Fibroblast of lung (primary cell): ENCODE data around the gene HSF4. TPM values are rescaled to one million over a fixed set of nuclear protein-coding genes. Genes with fewer than 3 reads are reported as not detected.

Source experiments
- DNase-seq, 2 donors: peaks; one replicate each; pipeline versions ENCODE4 v3.0.0 to v3.0.0-alpha.2; 2010; ENCODE audit warnings: low read depth in 2 of 2
- H2AFZ ChIP-seq: 2 replicates; pipeline ENCODE4 v1.5.1; 2012; ENCODE audit warnings: low read length, control low read depth, inconsistent platforms
- H3K27ac ChIP-seq: 2 replicates; pipeline ENCODE4 v1.5.1; 2011; ENCODE audit warnings: low read length, control low read depth; ENCODE audit not compliant: insufficient read depth
- H3K27me3 ChIP-seq: 2 replicates; pipeline ENCODE4 v1.5.1; 2011; ENCODE audit warnings: mild to moderate bottlenecking, low read length; ENCODE audit not compliant: control insufficient read depth, insufficient read depth
- H3K36me3 ChIP-seq: 2 replicates; pipeline ENCODE4 v1.5.1; 2011; ENCODE audit warnings: low read length; ENCODE audit not compliant: control insufficient read depth, insufficient read depth
- H3K4me1 ChIP-seq: 2 replicates; pipeline ENCODE4 v1.5.1; 2011; ENCODE audit warnings: low read length; ENCODE audit not compliant: control insufficient read depth, insufficient read depth; ENCODE audit errors: extremely low read depth
- H3K4me2 ChIP-seq: 2 replicates; pipeline ENCODE4 v1.5.1; 2011; ENCODE audit warnings: low read length, control low read depth; ENCODE audit not compliant: insufficient read depth; ENCODE audit errors: extremely low read depth
- H3K4me3 ChIP-seq, 4 experiments: fragments of 200-600 bp in 1 of 4; sonication (generic) in 1 of 4; replicated peaks in 1 of 4; 2 replicates each; pipeline ENCODE4 v1.5.1; 2011 to 2016; ENCODE audit warnings: low read length in 4 of 4, low read depth in 3 of 4, mild to moderate bottlenecking in 3 of 4, control low read depth in 2 of 4, inconsistent platforms in 1 of 4, mixed read lengths in 1 of 4; ENCODE audit not compliant: insufficient read depth in 1 of 4; ENCODE audit errors: control extremely low read depth in 1 of 4
- H3K79me2 ChIP-seq: 2 replicates; pipeline ENCODE4 v1.5.1; 2012; ENCODE audit warnings: mild to moderate bottlenecking, low read length, inconsistent platforms; ENCODE audit not compliant: control insufficient read depth, insufficient read depth
- H3K9ac ChIP-seq: 2 replicates; pipeline ENCODE4 v1.5.1; 2011; ENCODE audit warnings: mild to moderate bottlenecking, low read length, control low read depth; ENCODE audit not compliant: insufficient read depth
- H3K9me3 ChIP-seq: 2 replicates; pipeline ENCODE4 v1.5.1; 2012; ENCODE audit warnings: low read depth, low read length; ENCODE audit not compliant: control insufficient read depth, insufficient read depth
- H4K20me1 ChIP-seq: 2 replicates; pipeline ENCODE4 v1.5.1; 2011; ENCODE audit warnings: low read length; ENCODE audit not compliant: control insufficient read depth, insufficient read depth; ENCODE audit errors: extremely low read depth
- EZH2 ChIP-seq: IDR thresholded peaks from 2 replicates; pipeline ENCODE4 v1.5.1; 2012; ENCODE audit warnings: low read length, control low read depth, mild to moderate bottlenecking; ENCODE audit errors: missing control alignments
- polyA minus RNA-seq: library from RNA; depleted of rRNA, polyadenylated mRNA; stranded (reverse); fragments of >200 nt; gene quantifications from 2 replicates; pipeline ENCODE4 v1.2.3, GENCODE V29; 2011; ENCODE audit warnings: low replicate concordance
- polyA plus RNA-seq, 2 donors: library from polyadenylated mRNA; depleted of rRNA in 1 of 2; stranded (reverse) in 1 of 2; unstranded in 1 of 2; fragments of >200 nt; gene quantifications; 2 replicates each; pipeline ENCODE4 v1.2.1, GENCODE V29; 2011 to 2012; ENCODE audit warnings: missing spikeins in 1 of 2
- total RNA-seq: library from RNA; depleted of rRNA; stranded (reverse); fragments of >200 nt; gene quantifications from 2 replicates; pipeline ENCODE4 v1.2.1, GENCODE V29; 2014
- TF ChIP-seq, protein P1 (sequence below), 2 donors: IDR thresholded peaks in 1 of 2; conservative IDR thresholded peaks in 1 of 2; 1 replicate in 1 of 2; 2 replicates in 1 of 2; pipeline ENCODE4 v1.5.1; 2011 to 2012; ENCODE audit warnings: low read length in 2 of 2, control low read depth in 1 of 2, inconsistent platforms in 1 of 2, low read depth in 1 of 2, mild to moderate bottlenecking in 1 of 2

Gene HSF4, protein sequence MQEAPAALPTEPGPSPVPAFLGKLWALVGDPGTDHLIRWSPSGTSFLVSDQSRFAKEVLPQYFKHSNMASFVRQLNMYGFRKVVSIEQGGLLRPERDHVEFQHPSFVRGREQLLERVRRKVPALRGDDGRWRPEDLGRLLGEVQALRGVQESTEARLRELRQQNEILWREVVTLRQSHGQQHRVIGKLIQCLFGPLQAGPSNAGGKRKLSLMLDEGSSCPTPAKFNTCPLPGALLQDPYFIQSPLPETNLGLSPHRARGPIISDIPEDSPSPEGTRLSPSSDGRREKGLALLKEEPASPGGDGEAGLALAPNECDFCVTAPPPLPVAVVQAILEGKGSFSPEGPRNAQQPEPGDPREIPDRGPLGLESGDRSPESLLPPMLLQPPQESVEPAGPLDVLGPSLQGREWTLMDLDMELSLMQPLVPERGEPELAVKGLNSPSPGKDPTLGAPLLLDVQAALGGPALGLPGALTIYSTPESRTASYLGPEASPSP
- 25.8 and 31.3 TPM in 2 replicates for total RNA-seq
- polyA plus RNA-seq, result 1.9 and 6.4 TPM in 2 replicates
- 1.8 and 8.8 TPM in 2 replicates for polyA plus RNA-seq (2012)
- 0.55 TPM in 1 of 2 replicates, not detected in the other for polyA minus RNA-seq

DNA sequence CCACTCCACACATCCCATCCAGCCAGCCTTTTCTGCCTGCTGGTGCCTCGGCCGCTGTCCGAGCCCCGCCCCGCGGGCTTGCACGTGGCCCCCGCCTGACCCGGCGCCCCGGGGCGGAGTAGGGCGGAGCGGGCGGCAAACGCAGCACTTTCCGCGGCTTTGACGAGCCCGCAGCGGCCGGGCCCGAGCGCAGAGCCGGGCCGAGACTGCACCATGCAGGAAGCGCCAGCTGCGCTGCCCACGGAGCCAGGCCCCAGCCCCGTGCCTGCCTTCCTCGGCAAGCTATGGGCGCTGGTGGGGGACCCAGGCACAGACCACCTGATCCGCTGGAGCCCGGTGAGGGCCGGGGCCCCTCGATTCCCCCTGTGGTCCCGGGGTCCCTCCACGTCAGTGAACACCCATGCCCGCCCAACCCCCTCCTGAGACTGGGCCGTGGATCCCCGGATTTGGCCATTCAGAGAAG lies at the start of gene HSF4:
HSF4 (plus strand) TSS at position 147 of the 463 bp plus-strand sequence; CDS start at position 214, 67 bp downstream.
- Histone ChIP-seq H3K36me3 (peaks cover 3% of the 10 kb centered on the region), H3K27me3 (peaks cover 2% of the 10 kb centered on the region), H3K27ac (no peak within 1 kb of the TSS), H3K4me2 (peak within 1 kb of the TSS; percentile 93), H3K4me1 (peaks cover 9% of the 10 kb centered on the region), H3K79me2 (no peaks in the 10 kb centered on the region), H3K4me3 (peak within 1 kb of the TSS; percentile 19 to 48 (median 22)), H3K9me3 (no peaks in the 10 kb centered on the region), H4K20me1 (no peaks in the 10 kb centered on the region), H2AFZ (no peak within 1 kb of the TSS), H3K9ac (no peak within 1 kb of the TSS)
- TF ChIP-seq, protein P1, sequence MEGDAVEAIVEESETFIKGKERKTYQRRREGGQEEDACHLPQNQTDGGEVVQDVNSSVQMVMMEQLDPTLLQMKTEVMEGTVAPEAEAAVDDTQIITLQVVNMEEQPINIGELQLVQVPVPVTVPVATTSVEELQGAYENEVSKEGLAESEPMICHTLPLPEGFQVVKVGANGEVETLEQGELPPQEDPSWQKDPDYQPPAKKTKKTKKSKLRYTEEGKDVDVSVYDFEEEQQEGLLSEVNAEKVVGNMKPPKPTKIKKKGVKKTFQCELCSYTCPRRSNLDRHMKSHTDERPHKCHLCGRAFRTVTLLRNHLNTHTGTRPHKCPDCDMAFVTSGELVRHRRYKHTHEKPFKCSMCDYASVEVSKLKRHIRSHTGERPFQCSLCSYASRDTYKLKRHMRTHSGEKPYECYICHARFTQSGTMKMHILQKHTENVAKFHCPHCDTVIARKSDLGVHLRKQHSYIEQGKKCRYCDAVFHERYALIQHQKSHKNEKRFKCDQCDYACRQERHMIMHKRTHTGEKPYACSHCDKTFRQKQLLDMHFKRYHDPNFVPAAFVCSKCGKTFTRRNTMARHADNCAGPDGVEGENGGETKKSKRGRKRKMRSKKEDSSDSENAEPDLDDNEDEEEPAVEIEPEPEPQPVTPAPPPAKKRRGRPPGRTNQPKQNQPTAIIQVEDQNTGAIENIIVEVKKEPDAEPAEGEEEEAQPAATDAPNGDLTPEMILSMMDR (conservative IDR thresholded peaks at IDR 0.05 in 1 of 2, IDR thresholded peaks at IDR 0.05 in 1 of 2; ENCODE audit: low read depth in 1 of 2, low read length in 2 of 2), result no peak
- no peak for TF ChIP-seq EZH2
- DNase-seq, result peak in 1 of 2 donors; percentile 44

DNA sequence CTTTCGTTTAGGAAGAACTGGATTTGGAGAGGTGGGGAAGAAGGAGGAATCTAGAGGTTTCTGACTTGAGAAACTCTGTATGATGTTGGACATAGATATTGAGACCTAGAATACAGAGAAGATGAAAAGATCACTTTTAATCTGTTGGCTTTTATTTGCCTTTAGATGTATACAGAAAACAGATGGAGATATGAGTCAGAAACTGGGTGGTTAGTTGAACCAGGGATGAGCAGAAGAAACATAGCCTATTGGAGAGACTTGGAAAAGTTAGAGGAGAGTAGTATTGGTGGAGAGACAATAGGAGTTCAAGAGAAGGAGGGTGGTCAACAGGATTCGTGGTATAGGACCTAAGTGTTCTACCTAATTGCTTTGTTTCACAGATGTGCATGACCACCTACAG lies 49.8 kb upstream of the HSF4 start:
- Histone ChIP-seq H3K4me1 (peaks cover 14% of the 10 kb centered on the region), H3K36me3 (no peaks in the 10 kb centered on the region), H3K79me2 (peaks cover 46% of the 10 kb centered on the region), H3K9me3 (no peaks in the 10 kb centered on the region), H3K27ac (peak overlapping the region; percentile 72), H3K9ac (no peak overlapping the region), H4K20me1 (no peaks in the 10 kb centered on the region), H3K4me2 (peak overlapping the region; percentile 64), H3K4me3 (no peak overlapping the region), H3K27me3 (no peaks in the 10 kb centered on the region), H2AFZ (no peak overlapping the region)
- DNase-seq, result peak in 1 of 2 donors; percentile 19
- TF ChIP-seq, protein P1 (conservative IDR thresholded peaks at IDR 0.05 in 1 of 2, IDR thresholded peaks at IDR 0.05 in 1 of 2; ENCODE audit: low read depth in 1 of 2, low read length in 2 of 2), result no peak

DNA sequence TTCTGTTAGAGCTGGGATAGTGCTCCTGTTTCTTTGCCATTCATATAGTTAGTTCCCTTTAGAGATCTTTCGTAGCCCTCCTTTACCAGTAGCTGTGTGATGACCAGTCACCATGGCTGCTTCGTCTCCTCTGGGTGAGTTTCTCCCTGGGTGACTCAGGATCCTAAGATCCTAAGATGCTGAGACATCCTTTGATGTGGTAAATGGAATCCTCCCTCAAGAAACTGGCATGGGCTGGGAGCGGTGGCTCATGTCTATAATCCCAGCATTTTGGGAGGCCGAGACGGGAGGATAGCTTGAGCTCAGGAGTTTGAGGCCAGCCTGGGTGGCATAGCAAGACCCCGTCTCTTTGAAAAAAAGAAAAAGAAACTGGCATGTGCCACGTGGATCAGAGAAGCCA lies 48.9 kb upstream of the HSF4 start:
- H3K4me2 ChIP-seq, result peak overlapping the region; percentile 34
- no peak overlapping the region for H3K9ac ChIP-seq
- H3K27me3 ChIP-seq, result no peaks in the 10 kb centered on the region
- peaks cover 38% of the 10 kb centered on the region for H3K79me2 ChIP-seq
- no peaks in the 10 kb centered on the region for H4K20me1 ChIP-seq
- no peaks in the 10 kb centered on the region for H3K36me3 ChIP-seq
- DNase-seq, result peak; percentile 67 to 93
- H3K9me3 ChIP-seq, result no peaks in the 10 kb centered on the region
- no peak for TF ChIP-seq EZH2
- TF ChIP-seq, protein P1 (conservative IDR thresholded peaks at IDR 0.05 in 1 of 2, IDR thresholded peaks at IDR 0.05 in 1 of 2; ENCODE audit: low read depth in 1 of 2, low read length in 2 of 2), result no peak
- H2AFZ ChIP-seq, result no peak overlapping the region
- H3K4me1 ChIP-seq, result peaks cover 13% of the 10 kb centered on the region
- no peak overlapping the region for H3K4me3 ChIP-seq
- peak overlapping the region; percentile 72 for H3K27ac ChIP-seq
